ENCODE measurements around the gene ZNF664.
A peak's percentile ranks its signal among the peaks of the same experiment; 100 is the strongest.

ZNF664 gene

DNA sequence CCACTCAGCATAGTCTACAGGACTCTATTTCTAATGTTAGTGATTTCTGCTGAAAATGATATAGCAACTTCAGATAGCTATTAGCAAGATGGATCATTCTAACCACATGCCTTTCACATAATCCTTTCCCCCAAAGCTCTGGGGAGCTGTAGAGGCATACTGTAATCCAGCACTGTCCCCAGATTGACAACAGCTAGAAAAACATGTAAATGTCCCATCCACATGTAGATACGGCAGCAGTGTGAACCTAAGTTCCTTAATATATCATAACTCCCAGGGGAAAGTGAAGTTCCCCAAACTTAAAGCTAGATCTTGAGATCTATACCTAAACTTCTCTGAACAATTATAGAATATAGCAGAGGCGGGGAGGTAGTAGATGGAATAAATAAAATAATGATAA, 14.0 kb downstream of the ZNF664 start:
- no peaks in the 10 kb centered on the region for H3K9me3 ChIP-seq (ENCODE audit: control insufficient read depth in 5 of 5, low read length in 5 of 5)
- H3K9ac ChIP-seq (ENCODE audit: low read length in 5 of 5), result peak overlapping the region in 1 of 5 donors; percentile 34
- H3K27me3 ChIP-seq (ENCODE audit: control insufficient read depth in 5 of 5, insufficient read depth in 4 of 5, low read length in 5 of 5), result no peaks in the 10 kb centered on the region
- H3K27ac ChIP-seq (ENCODE audit: low read depth, low read length), result peak overlapping the region; percentile 66
- peaks cover 5 to 18% (median 11%) of the 10 kb centered on the region in 5 donors for H3K36me3 ChIP-seq (ENCODE audit: control insufficient read depth in 5 of 5, insufficient read depth in 5 of 5, low read length in 5 of 5)
- H3K4me3 ChIP-seq (ENCODE audit: low read depth in 1 of 5, low read length in 5 of 5), result no peak overlapping the region
- H3K4me1 ChIP-seq (ENCODE audit: control insufficient read depth in 5 of 5, insufficient read depth in 5 of 5, low read length in 5 of 5), result peaks cover 5 to 73% (median 50%) of the 10 kb centered on the region in 5 donors

DNA sequence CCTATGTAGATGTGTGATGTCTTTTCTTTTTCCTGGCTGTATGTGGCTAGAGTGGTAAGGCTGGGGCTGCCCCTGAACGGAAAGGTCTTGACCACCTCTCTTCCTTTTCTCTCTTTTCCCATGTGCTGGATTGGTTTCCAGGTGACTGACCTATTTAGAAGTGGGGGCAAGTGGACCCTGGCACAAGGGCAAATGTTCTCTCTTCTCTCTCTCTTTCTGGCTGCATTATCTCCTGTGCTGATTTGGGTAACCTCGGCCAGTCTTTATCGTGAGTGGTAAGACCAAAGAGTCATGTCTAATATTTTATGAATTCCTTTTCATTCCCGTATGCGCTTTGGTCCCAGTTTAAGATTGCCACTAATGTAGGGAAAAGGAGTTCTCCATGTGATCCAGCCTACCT, 16.2 kb downstream of the ZNF664 start:
- H3K36me3 ChIP-seq (ENCODE audit: control insufficient read depth in 5 of 5, insufficient read depth in 5 of 5, low read length in 5 of 5), result peaks cover 10 to 19% (median 15%) of the 10 kb centered on the region in 5 donors
- no peaks in the 10 kb centered on the region for H3K9me3 ChIP-seq (ENCODE audit: control insufficient read depth in 5 of 5, low read length in 5 of 5)
- H3K27me3 ChIP-seq (ENCODE audit: control insufficient read depth in 5 of 5, insufficient read depth in 4 of 5, low read length in 5 of 5), result no peaks in the 10 kb centered on the region
- peaks cover 5 to 70% (median 47%) of the 10 kb centered on the region in 5 donors for H3K4me1 ChIP-seq (ENCODE audit: control insufficient read depth in 5 of 5, insufficient read depth in 5 of 5, low read length in 5 of 5)
- no peak overlapping the region for H3K4me3 ChIP-seq (ENCODE audit: low read depth in 1 of 5, low read length in 5 of 5)
- H3K9ac ChIP-seq (ENCODE audit: low read length in 5 of 5), result no peak overlapping the region
- H3K27ac ChIP-seq (ENCODE audit: low read depth, low read length), result peak overlapping the region; percentile 66

DNA sequence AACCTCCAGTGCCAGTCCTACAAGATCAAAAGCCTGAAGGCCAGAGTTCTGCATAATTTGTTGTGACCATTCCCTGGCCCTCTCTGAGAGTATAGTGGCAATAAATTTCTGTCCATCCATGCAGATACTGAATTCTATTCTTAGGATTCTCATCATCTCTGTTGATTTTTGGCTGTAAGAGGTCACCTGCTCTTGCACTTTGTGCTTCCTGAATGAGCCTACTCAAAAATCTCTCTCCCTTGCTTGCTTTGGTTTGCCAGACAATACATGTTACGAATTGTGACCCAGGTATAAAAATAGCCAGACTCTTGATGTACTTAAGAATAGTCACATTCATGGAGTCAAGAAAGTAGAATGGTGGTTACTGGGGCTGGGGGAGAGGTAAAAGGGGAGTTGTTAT, 16.7 kb downstream of the ZNF664 start:
- H3K4me3 ChIP-seq (ENCODE audit: low read depth in 1 of 5, low read length in 5 of 5), result no peak overlapping the region
- no peaks in the 10 kb centered on the region for H3K27me3 ChIP-seq (ENCODE audit: control insufficient read depth in 5 of 5, insufficient read depth in 4 of 5, low read length in 5 of 5)
- peaks cover 5 to 64% (median 47%) of the 10 kb centered on the region in 5 donors for H3K4me1 ChIP-seq (ENCODE audit: control insufficient read depth in 5 of 5, insufficient read depth in 5 of 5, low read length in 5 of 5)
- peaks cover 10 to 19% (median 15%) of the 10 kb centered on the region in 5 donors for H3K36me3 ChIP-seq (ENCODE audit: control insufficient read depth in 5 of 5, insufficient read depth in 5 of 5, low read length in 5 of 5)
- H3K9ac ChIP-seq (ENCODE audit: low read length in 5 of 5), result no peak overlapping the region
- no peaks in the 10 kb centered on the region for H3K9me3 ChIP-seq (ENCODE audit: control insufficient read depth in 5 of 5, low read length in 5 of 5)
- H3K27ac ChIP-seq (ENCODE audit: low read depth, low read length), result peak overlapping the region; percentile 66

DNA sequence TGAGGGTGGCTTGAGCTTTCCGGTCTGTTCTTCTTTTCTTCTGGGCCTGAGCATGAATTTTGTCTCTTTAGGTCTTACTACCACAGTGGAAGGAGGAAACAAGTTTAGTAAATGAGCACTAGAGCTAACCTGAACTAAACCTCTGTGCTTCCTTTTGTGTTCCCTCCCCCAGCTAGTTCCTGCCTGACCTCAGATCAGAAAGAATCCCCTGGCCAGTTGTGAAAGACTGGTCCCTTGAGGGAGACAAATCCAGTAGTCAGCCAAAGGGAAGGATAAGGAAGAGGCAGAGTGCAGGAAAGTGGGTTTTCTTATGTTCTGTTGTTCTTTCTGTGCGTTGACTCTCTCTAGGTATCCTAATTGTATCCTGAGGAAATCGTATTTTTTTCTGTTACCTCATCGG, 17.5 kb downstream of the ZNF664 start:
- Histone ChIP-seq H3K9ac (ENCODE audit: low read length in 5 of 5) (peak overlapping the region in 2 of 5 donors; percentile 1 to 45), H3K4me1 (ENCODE audit: control insufficient read depth in 5 of 5, insufficient read depth in 5 of 5, low read length in 5 of 5) (peaks cover 5 to 66% (median 47%) of the 10 kb centered on the region in 5 donors), H3K9me3 (ENCODE audit: control insufficient read depth in 5 of 5, low read length in 5 of 5) (no peaks in the 10 kb centered on the region), H3K36me3 (ENCODE audit: control insufficient read depth in 5 of 5, insufficient read depth in 5 of 5, low read length in 5 of 5) (peaks cover 10 to 19% (median 15%) of the 10 kb centered on the region in 5 donors), H3K4me3 (ENCODE audit: low read depth in 1 of 5, low read length in 5 of 5) (peak overlapping the region in 2 of 5 donors; percentile 20 to 26), H3K27me3 (ENCODE audit: control insufficient read depth in 5 of 5, insufficient read depth in 4 of 5, low read length in 5 of 5) (no peaks in the 10 kb centered on the region), H3K27ac (ENCODE audit: low read depth, low read length) (peak overlapping the region; percentile 66)

DNA sequence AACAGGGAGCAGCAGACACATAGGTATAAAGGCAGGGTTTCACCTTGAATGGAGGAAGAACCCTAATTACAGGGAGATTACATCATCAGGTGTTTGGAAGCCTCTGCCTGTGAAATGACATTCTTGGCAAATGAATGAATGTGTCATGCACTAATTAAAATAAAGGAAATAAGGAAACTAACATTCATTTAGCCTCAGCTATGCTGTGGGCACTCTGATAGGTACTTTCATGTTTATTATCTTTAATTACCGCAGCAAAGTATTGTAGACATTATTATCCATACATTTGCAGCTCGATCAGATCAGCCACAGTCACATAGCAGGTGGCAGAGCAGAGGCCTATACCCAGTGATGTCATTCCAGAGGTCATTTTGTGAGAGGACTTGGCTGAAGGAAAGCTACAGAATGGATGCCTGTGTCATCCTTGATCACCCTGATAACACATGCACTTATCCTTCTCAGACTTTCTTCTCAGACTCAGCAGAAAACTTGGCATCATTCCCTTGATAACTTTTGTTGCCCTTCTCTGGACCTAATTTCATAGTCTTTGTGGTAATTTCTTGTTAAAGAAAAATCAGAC, 18.4 kb downstream of the ZNF664 start:
- Histone ChIP-seq H3K4me3 (ENCODE audit: low read depth in 1 of 5, low read length in 5 of 5) (no peak overlapping the region), H3K27me3 (ENCODE audit: control insufficient read depth in 5 of 5, insufficient read depth in 4 of 5, low read length in 5 of 5) (no peaks in the 10 kb centered on the region), H3K9ac (ENCODE audit: low read length in 5 of 5) (peak overlapping the region in 1 of 5 donors; percentile 45), H3K9me3 (ENCODE audit: control insufficient read depth in 5 of 5, low read length in 5 of 5) (no peaks in the 10 kb centered on the region), H3K36me3 (ENCODE audit: control insufficient read depth in 5 of 5, insufficient read depth in 5 of 5, low read length in 5 of 5) (peaks cover 10 to 19% (median 17%) of the 10 kb centered on the region in 5 donors), H3K27ac (ENCODE audit: low read depth, low read length) (peak overlapping the region; percentile 66), H3K4me1 (ENCODE audit: control insufficient read depth in 5 of 5, insufficient read depth in 5 of 5, low read length in 5 of 5) (peaks cover 8 to 68% (median 51%) of the 10 kb centered on the region in 5 donors)

DNA sequence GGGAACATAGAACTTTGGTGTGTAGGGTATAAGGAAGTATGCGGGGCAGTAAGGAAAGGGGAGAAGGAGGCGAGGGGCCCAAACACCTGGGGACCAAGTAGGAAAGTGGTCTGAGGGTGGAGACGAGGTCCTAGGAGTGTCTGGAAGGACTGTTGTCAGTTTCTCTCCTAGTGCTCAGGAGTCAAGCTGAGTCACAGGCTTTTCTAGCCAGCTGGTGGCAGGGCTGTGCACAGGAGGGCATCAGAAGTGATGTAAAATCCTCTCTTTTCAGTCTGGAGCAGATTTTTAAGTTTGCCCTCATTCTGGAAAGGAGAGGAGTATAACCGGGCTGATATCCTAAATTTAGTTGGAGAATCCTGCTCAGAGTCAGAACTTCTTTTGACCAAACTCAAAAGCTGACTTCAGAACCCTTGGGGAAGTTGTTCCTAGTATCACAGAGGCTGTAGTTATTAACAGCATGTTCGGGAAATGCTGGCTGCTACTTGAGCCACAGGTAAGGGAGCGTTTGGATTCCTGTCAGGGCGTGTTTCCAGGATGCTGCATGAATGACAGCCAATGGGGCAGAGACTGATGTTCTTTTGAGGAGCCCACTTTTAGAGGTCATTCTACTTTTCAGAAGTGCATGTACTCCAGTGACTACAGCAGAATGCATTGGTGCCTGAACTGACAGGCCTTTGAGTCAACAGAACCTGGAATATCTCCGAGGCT, 19.3 kb downstream of the ZNF664 start:
- Histone ChIP-seq H3K27me3 (ENCODE audit: control insufficient read depth in 5 of 5, insufficient read depth in 4 of 5, low read length in 5 of 5) (no peaks in the 10 kb centered on the region), H3K27ac (ENCODE audit: low read depth, low read length) (peak overlapping the region; percentile 66), H3K9ac (ENCODE audit: low read length in 5 of 5) (no peak overlapping the region), H3K4me3 (ENCODE audit: low read depth in 1 of 5, low read length in 5 of 5) (no peak overlapping the region), H3K36me3 (ENCODE audit: control insufficient read depth in 5 of 5, insufficient read depth in 5 of 5, low read length in 5 of 5) (peaks cover 10 to 20% (median 17%) of the 10 kb centered on the region in 5 donors), H3K4me1 (ENCODE audit: control insufficient read depth in 5 of 5, insufficient read depth in 5 of 5, low read length in 5 of 5) (peaks cover 8 to 68% (median 48%) of the 10 kb centered on the region in 5 donors), H3K9me3 (ENCODE audit: control insufficient read depth in 5 of 5, low read length in 5 of 5) (no peaks in the 10 kb centered on the region)

DNA sequence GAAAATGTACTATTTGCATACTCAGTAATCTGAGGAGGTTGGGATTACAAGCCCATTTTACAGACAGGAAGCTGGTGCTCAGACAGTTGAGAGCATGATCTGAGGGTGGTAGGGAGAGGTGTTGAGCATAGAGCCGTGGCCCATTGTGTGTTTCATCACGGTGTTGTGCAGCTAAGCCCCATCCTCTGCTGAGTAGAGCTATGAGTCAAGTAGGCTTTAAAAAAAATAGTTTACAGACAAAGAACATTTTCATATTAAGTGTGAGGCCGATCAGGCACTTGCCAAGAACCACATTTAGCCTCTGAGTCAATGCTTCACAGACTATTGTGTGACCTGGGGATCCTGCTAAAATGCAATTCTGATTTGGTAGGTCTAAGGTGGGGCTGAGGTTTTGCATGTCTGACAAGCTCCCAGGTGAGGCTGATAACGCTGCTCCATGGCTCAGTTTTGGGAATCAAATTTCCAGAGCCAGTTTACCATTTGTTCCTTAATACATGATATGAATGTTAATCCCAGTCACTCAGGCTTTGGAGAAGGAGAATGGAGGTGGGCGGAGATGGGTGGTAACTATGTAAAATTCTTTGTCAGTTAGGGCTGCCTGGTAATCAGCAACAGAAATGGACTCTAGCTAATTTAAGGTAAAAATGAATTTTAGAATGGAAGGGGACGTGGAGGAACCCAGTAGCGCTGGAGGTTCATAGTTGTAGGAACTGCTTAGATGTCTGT, 22.2 kb downstream of the ZNF664 start:
- Histone ChIP-seq H3K36me3 (ENCODE audit: control insufficient read depth in 5 of 5, insufficient read depth in 5 of 5, low read length in 5 of 5) (peaks cover 5 to 28% (median 19%) of the 10 kb centered on the region in 5 donors), H3K4me1 (ENCODE audit: control insufficient read depth in 5 of 5, insufficient read depth in 5 of 5, low read length in 5 of 5) (peaks cover 8 to 54% (median 31%) of the 10 kb centered on the region in 5 donors), H3K27ac (ENCODE audit: low read depth, low read length) (peak overlapping the region; percentile 82), H3K9ac (ENCODE audit: low read length in 5 of 5) (no peak overlapping the region), H3K9me3 (ENCODE audit: control insufficient read depth in 5 of 5, low read length in 5 of 5) (no peaks in the 10 kb centered on the region), H3K27me3 (ENCODE audit: control insufficient read depth in 5 of 5, insufficient read depth in 4 of 5, low read length in 5 of 5) (no peaks in the 10 kb centered on the region), H3K4me3 (ENCODE audit: low read depth in 1 of 5, low read length in 5 of 5) (no peak overlapping the region)

DNA sequence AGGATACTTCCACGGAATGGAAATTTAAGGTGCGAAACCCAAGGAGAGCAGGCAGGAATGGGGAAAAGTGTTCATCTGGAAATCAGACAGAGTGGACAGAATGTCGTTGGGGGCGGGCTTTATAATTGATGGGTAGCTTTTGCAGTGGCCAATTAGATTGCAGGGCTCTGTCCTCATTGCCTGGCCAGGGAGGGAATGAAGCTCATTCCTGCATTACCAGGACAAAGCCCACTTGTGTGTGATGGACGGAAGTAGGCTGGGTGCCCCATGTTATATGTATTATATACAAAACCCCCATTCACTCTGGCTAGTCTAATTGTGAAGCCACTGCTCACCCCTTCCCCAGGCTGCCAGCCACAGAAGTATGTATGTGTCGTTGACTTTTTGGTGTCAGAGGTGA, 23.6 kb downstream of the ZNF664 start:
- Histone ChIP-seq H3K9me3 (ENCODE audit: control insufficient read depth in 5 of 5, low read length in 5 of 5) (no peaks in the 10 kb centered on the region), H3K27me3 (ENCODE audit: control insufficient read depth in 5 of 5, insufficient read depth in 4 of 5, low read length in 5 of 5) (no peaks in the 10 kb centered on the region), H3K9ac (ENCODE audit: low read length in 5 of 5) (no peak overlapping the region), H3K27ac (ENCODE audit: low read depth, low read length) (peak overlapping the region; percentile 68), H3K4me1 (ENCODE audit: control insufficient read depth in 5 of 5, insufficient read depth in 5 of 5, low read length in 5 of 5) (peaks cover 3 to 40% (median 17%) of the 10 kb centered on the region in 5 donors), H3K36me3 (ENCODE audit: control insufficient read depth in 5 of 5, insufficient read depth in 5 of 5, low read length in 5 of 5) (peaks cover 11 to 42% (median 26%) of the 10 kb centered on the region in 5 donors), H3K4me3 (ENCODE audit: low read depth in 1 of 5, low read length in 5 of 5) (no peak overlapping the region)

DNA sequence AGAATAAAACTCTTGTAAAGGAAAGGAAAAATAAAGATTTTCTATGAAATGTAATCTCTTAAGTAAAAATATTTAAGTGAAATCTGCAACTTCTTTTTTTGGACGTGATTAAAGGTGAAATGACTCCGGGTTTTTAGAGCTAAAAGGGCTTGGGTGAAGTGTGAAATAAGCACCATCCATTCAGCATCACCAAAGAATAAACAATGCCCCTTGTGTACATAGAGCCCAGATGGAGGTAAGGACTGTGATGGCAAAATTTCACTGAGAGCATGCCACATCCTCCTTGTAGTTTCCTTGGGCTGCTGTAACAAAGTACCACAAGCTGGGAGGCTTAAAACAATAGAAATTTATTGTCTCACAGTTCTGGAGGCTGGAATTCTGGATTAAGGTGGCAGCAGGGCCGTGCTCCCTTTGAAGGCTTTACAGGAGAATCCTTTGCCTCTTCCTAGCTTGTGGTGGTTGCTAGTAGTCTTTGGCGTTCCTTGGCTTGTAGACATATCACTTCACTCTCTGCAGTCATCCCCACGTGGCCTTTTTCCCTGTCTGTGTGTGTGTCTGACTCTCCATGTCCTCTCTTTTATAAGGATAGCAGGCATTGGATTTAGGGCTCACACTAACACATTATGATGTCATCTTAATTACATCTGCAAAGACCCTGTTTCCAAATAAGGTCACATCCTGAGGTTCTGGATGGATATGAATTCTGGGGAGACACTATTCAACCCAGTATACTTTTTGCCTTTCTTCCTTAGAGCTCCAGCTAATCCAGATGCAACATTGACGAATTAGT, 24.2 kb downstream of the ZNF664 start:
- Histone ChIP-seq H3K4me3 (ENCODE audit: low read depth in 1 of 5, low read length in 5 of 5) (no peak overlapping the region), H3K9ac (ENCODE audit: low read length in 5 of 5) (no peak overlapping the region), H3K36me3 (ENCODE audit: control insufficient read depth in 5 of 5, insufficient read depth in 5 of 5, low read length in 5 of 5) (peaks cover 11 to 48% (median 31%) of the 10 kb centered on the region in 5 donors), H3K27ac (ENCODE audit: low read depth, low read length) (peak overlapping the region; percentile 68), H3K9me3 (ENCODE audit: control insufficient read depth in 5 of 5, low read length in 5 of 5) (no peaks in the 10 kb centered on the region), H3K27me3 (ENCODE audit: control insufficient read depth in 5 of 5, insufficient read depth in 4 of 5, low read length in 5 of 5) (no peaks in the 10 kb centered on the region), H3K4me1 (ENCODE audit: control insufficient read depth in 5 of 5, insufficient read depth in 5 of 5, low read length in 5 of 5) (peaks cover 3 to 38% (median 17%) of the 10 kb centered on the region in 5 donors)

All from subcutaneous abdominal adipose tissue (tissue), 5 donors.